Pancreas (tissue), 10 donors: ENCODE measurements around the gene TOR4A. TPM values are rescaled to one million over a fixed set of nuclear protein-coding genes. Genes with fewer than 3 reads are reported as not detected.

ENCODE experiments used
- ATAC-seq, 4 donors: fragments of 200-7000 bp; cut with Tn5 transposase; one replicate each; pipeline versions ENCODE4 v1.8.0 to v1.9.1; 2020; ENCODE audit warnings: mild to moderate bottlenecking in 4 of 4, moderate library complexity in 4 of 4
- DNase-seq, 6 donors: peaks; one replicate each; pipeline ENCODE4 v3.0.0-alpha.2; 2020
- FAIRE-seq: peaks from 2 replicates; lab custom pipeline; 2012; peaks lifted over from hg19 to GRCh38; lab: Jason Lieb, UNC
- H3K27ac ChIP-seq, 4 donors: fragments of 200-600 bp; sonication (generic); 1 replicate in 3 of 4; 2 replicates in 1 of 4; pipeline versions ENCODE4 v1.5.0 to v1.8.0; 2020
- H3K27me3 ChIP-seq, 4 donors: fragments of 200-600 bp; one replicate each; pipeline ENCODE4 v1.8.0; 2021
- H3K36me3 ChIP-seq, 3 donors: fragments of 200-600 bp; sonication (generic) in 1 of 3; one replicate each; pipeline versions ENCODE4 v1.5.0 to v1.8.0; 2020 to 2021
- H3K4me1 ChIP-seq, 3 donors: fragments of 200-600 bp; one replicate each; pipeline ENCODE4 v1.8.0; 2021
- H3K4me3 ChIP-seq, 4 donors: fragments of 200-600 bp; sonication (generic) in 2 of 4; one replicate each; pipeline versions ENCODE4 v1.5.0 to v1.8.0; 2020 to 2021
- H3K9me3 ChIP-seq, 4 donors: fragments of 200-600 bp; one replicate each; pipeline ENCODE4 v1.8.0; 2021
- WGBS, 2 donors: extraction: QIAGEN DNeasy Blood & Tissue Kit; methylation state at CpG; one replicate each; pipeline ENCODE4 v1.1.7; 2013; 5-methylcytosine and 5-hydroxymethylcytosine counted together
- intact Hi-C, 3 donors: fragments of 100-400 bp; cut with DNase I; formaldehyde crosslinking; loops; one replicate each; pipeline versions ENCODE4 v1.11.1 to v1.14.2; 2022
- polyA plus RNA-seq, 2 donors: library from polyadenylated mRNA; stranded (reverse); fragments of 200-250 nt; gene quantifications; one replicate each; pipeline ENCODE4 v1.2.3, GENCODE V29; 2013
- total RNA-seq, 6 donors: library from RNA; stranded (reverse); fragmentation: NEBNext Ultra II Directional in 4 of 6; extraction: Animal tissue kit (Norgen Biotek cat#: 25700) in 4 of 6; gene quantifications; one replicate each; pipeline versions ENCODE4 v1.2.1 to v1.2.4, GENCODE V29; 2021 to 2023
- TF ChIP-seq, protein P1 (sequence below), 4 donors: fragments of 200-600 bp; sonication (generic) in 3 of 4; IDR thresholded peaks; one replicate each; pipeline versions ENCODE4 v1.5.0 to v1.8.0; 2021; ENCODE audit warnings: antibody characterized with exemption in 4 of 4
- donor health status: healthy with polysubstance abuse.
- donor health status: DM: no; HTN: no; CAD: no; lungs with moderate emphysema.
- donor health status: DM: no; HTN: no; CAD: no.
- donor health status: control.
- donor health status: control.
- donor health status: Bipolar disorder and iron deficiency.
- donor health status: DM: yes; HTN: yes; CAD: no.
- donor health status: DM: no; HTN: no; CAD: no.
- donor health status: DM: no; HTN: no; CAD: no.
- donor health status: DM: yes; HTN: yes; CAD: no.

Gene TOR4A
- total and polyA plus RNA-seq, 8 donors, result 1.4 to 6.8 (median 4.2) TPM

DNA sequence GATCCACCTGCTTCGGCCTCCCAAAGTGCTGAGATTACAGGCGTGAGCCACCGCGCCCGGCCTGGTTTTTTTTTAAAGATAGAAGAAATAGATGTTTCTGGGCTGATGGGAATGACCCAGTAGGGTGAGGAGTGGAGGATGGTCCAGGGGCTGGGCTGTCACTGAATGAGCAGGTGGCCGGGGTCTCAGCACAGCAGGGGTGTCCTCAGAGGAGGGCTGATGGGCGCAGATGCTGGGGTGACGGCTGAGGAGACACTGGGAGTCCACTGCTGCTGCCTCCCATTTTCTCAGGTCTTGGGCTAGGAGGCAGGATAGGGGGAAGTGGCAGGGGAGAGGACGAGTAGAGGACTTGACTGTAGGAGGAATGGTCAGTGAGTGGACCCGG is 2.3 kb upstream of the TOR4A start:
- DNase-seq (no peak), ATAC-seq (no peak), FAIRE-seq (no peak)
- TF ChIP-seq, protein P1, sequence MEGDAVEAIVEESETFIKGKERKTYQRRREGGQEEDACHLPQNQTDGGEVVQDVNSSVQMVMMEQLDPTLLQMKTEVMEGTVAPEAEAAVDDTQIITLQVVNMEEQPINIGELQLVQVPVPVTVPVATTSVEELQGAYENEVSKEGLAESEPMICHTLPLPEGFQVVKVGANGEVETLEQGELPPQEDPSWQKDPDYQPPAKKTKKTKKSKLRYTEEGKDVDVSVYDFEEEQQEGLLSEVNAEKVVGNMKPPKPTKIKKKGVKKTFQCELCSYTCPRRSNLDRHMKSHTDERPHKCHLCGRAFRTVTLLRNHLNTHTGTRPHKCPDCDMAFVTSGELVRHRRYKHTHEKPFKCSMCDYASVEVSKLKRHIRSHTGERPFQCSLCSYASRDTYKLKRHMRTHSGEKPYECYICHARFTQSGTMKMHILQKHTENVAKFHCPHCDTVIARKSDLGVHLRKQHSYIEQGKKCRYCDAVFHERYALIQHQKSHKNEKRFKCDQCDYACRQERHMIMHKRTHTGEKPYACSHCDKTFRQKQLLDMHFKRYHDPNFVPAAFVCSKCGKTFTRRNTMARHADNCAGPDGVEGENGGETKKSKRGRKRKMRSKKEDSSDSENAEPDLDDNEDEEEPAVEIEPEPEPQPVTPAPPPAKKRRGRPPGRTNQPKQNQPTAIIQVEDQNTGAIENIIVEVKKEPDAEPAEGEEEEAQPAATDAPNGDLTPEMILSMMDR (IDR thresholded peaks at IDR 0.05), result no peak
- H3K4me1 ChIP-seq, result peaks cover 0 to 10% (median 8%) of the 10 kb centered on the region in 3 donors
- H3K9me3 ChIP-seq, result no peaks in the 10 kb centered on the region
- no peak overlapping the region for H3K4me3 ChIP-seq
- H3K27me3 ChIP-seq, result no peaks in the 10 kb centered on the region
- 74 to 88% methylated on average over 10 of the region's 10 CpGs for WGBS, 2 donors
- intact Hi-C loops, result loop anchor here in 1 of 3 donors (10.0 kb wide), 1 partner anchor 250 kb away; no protein-coding TSS in a partner anchor
- no peak overlapping the region for H3K27ac ChIP-seq
- H3K36me3 ChIP-seq, result peaks cover 7 to 11% (median 11%) of the 10 kb centered on the region in 3 donors

DNA sequence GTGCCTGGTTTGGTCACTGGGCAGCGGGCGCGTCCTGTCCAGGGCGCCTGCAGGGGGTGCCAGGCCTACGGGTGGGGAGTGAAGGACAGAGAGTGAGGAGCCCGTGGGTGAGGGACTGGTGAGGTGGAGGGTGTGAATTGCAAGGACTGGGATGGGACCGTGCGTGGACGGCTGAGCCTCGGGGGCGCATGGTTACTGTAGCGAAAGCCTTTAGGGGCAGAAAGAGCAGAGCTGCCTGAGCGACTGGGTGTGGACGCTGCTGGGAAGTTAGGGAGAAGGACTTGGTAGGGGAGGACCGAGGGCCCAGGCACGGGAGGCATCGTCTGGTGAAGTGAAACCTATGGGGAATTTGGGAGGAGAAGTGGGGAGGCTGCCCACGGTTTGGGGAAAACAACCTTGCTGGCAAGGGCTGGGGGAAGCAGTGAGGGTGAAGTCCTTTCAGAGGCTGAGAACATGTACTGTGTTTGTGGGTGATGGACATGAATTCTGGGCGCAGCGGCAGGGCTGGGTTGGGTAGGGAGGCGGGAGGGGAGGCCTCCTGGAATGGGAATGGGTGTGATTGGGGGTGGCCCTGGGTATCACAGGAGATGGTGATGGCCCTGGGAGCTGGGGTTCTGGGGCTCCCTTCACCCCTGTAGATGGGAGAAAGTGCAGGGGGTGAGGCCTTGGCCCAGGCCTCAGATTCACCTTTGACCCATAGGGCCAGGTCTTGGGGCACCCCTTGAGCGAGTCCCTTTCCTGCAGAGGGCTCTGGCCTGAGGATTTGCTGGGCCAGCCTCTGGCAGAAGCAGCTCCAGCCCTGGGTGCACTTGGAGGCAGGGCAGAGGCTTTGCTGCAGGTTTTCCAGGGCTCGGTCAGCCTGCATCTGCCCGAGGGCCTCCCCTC is 1.7 kb upstream of the TOR4A start:
- Histone ChIP-seq H3K4me1 (peaks cover 0 to 10% (median 8%) of the 10 kb centered on the region in 3 donors), H3K27me3 (no peaks in the 10 kb centered on the region), H3K9me3 (no peaks in the 10 kb centered on the region), H3K36me3 (peaks cover 7 to 11% (median 11%) of the 10 kb centered on the region in 3 donors), H3K4me3 (no peak overlapping the region), H3K27ac (peak overlapping the region in 3 of 4 donors; percentile 76 to 91 (median 82))
- peak in 1 of 6 donors; percentile 15 for DNase-seq
- FAIRE-seq, result no peak
- intact Hi-C loops, result loop anchor here in 1 of 3 donors (10.0 kb wide), 1 partner anchor 249 kb away; no protein-coding TSS in a partner anchor
- TF ChIP-seq, protein P1 (IDR thresholded peaks at IDR 0.05), result no peak
- 85 to 92% methylated on average over 24 of the region's 24 CpGs for WGBS, 2 donors
- no peak for ATAC-seq

DNA sequence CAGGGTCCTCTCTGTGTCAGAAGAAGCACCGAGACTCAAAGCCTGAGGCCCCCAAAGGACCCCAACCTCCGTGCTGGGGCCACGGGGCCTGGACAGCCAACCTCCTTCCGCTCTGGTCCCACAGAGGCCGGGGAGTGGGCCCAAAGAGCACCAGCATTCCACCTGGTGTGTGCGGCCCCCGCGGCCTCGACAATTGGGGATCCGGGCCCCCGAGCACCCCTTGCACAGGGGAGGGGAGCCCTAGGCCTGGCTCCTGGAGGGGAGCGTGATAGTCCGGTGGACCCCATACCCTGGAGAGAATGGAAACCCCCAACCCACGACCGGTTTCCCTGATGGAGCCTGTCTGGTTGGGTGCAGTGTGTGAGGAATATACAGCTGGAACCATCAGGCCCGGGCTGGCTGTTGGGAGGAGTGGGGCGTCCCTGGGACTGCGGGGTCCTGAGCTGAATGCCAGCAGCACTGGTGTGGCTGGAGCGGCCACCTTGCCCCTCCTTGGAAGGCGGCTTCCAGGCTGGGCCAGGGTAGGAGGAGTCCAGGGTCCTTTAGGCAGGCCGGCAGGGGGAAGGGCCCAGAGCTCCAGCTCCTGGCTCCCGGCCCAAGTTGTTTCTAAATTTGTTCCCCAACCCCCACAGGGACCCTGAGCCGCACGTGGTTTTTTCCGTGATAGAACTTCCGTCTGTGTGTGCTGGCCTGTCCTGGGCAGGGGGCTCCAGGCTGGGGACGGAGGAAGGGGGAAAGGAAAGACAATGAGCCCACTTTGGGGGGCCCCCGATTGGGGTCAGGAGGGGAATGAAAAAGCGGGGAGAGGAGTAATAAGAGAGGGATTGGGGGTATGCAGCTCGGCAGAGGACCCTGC is 825 bp upstream of the TOR4A start:
- ATAC-seq (peak; percentile 54 to 64 (median 60)), DNase-seq (peak in 5 of 6 donors; percentile 57 to 84 (median 73)), FAIRE-seq (no peak)
- H3K4me1 ChIP-seq, result peaks cover 0 to 10% (median 8%) of the 10 kb centered on the region in 3 donors
- TF ChIP-seq, protein P1 (IDR thresholded peaks at IDR 0.05), result no peak
- 47 to 51% methylated on average over 30 of the region's 30 CpGs for WGBS, 2 donors
- H3K27ac ChIP-seq, result peak overlapping the region; percentile 76 to 91 (median 86)
- intact Hi-C loops, result loop anchor here in 1 of 3 donors (10.0 kb wide), 1 partner anchor 248 kb away; no protein-coding TSS in a partner anchor
- H3K4me3 ChIP-seq, result peak overlapping the region in 3 of 4 donors; percentile 23 to 45 (median 34)
- peaks cover 7 to 11% (median 11%) of the 10 kb centered on the region in 3 donors for H3K36me3 ChIP-seq
- no peaks in the 10 kb centered on the region for H3K27me3 ChIP-seq
- H3K9me3 ChIP-seq, result no peaks in the 10 kb centered on the region

DNA sequence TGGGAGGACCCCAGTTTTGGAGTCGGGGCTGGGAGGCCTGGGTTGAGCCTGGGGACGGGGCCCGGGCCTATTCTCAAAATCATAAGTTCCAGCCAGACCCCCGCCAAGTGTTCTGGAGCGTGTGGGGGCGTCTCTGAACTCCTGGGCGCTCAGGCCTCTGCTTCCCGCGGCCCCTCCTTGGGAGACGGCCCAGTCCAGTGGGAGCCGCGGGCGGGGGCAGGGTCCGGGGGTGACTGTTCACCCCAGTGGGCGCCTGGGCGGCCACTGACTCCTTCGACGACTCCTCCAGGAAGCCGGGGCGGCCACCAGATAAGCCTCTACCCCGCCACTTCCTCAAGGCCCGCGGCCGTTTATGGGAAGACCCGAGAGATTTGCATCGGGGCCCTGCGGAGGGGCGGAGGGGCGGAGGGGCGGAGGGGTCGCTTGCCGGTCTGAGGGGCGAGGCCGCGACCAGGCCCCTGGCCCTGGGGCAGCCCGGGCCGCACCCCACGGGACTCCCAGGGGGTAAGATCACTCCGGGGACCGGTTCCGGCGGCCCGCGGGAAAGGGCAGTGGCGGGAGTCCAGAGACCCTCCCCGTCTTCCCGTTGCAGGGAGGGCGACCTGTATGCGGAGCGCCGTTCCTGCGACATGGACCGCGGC is 655 bp downstream of the TOR4A start:
- FAIRE-seq (no peak), ATAC-seq (peak in 1 of 4 donors; percentile 4), DNase-seq (peak in 4 of 6 donors; percentile 27 to 78 (median 58))
- intact Hi-C loops, result loop anchor here in 1 of 3 donors (10.0 kb wide), 1 partner anchor 247 kb away; no protein-coding TSS in a partner anchor
- peaks cover 0 to 10% (median 8%) of the 10 kb centered on the region in 3 donors for H3K4me1 ChIP-seq
- peak overlapping the region; percentile 76 to 91 (median 86) for H3K27ac ChIP-seq
- no peaks in the 10 kb centered on the region for H3K9me3 ChIP-seq
- H3K27me3 ChIP-seq, result no peaks in the 10 kb centered on the region
- TF ChIP-seq, protein P1 (IDR thresholded peaks at IDR 0.05), result no peak
- WGBS, 2 donors, result 48 to 51% methylated on average over 32 to 54 of the region's 54 CpGs
- H3K4me3 ChIP-seq, result peak overlapping the region; percentile 10 to 45 (median 28)
- H3K36me3 ChIP-seq, result no peaks in the 10 kb centered on the region
